GM20000 (cell line): Measurements from ENCODE around the gene ARHGAP24.

Experiments used
- DNase-seq: peaks from one replicate; pipeline ENCODE4 v3.0.0; 2012; ENCODE audit warnings: low spot score
- TF ChIP-seq, protein P1 (sequence below): IDR thresholded peaks from 2 replicates; pipeline ENCODE4 v1.5.1; 2012; ENCODE audit warnings: mild to moderate bottlenecking, control low read depth; ENCODE audit errors: extremely low read depth, missing control alignments

ARHGAP24 gene

GRCh38 chr4:85783483-85783882 lies 308.5 kb downstream of the ARHGAP24 start:
- no peak for DNase-seq

DNA sequence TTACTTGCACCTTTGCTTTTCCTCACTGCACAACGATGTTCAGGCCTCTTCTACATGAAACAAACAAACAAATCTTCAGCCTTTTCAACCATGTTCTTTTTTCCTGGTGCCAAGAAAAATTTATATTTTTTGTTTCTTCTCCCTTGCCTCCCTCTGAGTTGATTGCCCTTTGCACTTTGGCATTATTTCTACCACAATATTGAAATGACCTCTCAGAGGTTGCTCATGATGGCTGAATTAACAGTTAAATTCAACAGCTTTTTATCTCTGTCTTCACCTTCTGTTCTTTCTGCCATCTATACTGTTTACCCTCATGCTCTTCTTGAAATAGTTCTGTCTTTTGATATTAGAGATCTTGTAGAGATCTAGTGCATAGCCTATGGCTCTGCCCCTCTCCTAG lies 308.9 kb downstream of the ARHGAP24 start:
- no peak for DNase-seq
- TF ChIP-seq, protein P1, sequence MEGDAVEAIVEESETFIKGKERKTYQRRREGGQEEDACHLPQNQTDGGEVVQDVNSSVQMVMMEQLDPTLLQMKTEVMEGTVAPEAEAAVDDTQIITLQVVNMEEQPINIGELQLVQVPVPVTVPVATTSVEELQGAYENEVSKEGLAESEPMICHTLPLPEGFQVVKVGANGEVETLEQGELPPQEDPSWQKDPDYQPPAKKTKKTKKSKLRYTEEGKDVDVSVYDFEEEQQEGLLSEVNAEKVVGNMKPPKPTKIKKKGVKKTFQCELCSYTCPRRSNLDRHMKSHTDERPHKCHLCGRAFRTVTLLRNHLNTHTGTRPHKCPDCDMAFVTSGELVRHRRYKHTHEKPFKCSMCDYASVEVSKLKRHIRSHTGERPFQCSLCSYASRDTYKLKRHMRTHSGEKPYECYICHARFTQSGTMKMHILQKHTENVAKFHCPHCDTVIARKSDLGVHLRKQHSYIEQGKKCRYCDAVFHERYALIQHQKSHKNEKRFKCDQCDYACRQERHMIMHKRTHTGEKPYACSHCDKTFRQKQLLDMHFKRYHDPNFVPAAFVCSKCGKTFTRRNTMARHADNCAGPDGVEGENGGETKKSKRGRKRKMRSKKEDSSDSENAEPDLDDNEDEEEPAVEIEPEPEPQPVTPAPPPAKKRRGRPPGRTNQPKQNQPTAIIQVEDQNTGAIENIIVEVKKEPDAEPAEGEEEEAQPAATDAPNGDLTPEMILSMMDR = no peak

More at GRCh38 chr4:85783483-85783882, 308.5 kb downstream of the ARHGAP24 start:
- TF ChIP-seq, protein P1 = no peak

- no peak for DNase-seq
- TF ChIP-seq, protein P1 = no peak
Measured at GRCh38 chr4:85784348-85784747, 309.4 kb downstream of the ARHGAP24 start.

DNA sequence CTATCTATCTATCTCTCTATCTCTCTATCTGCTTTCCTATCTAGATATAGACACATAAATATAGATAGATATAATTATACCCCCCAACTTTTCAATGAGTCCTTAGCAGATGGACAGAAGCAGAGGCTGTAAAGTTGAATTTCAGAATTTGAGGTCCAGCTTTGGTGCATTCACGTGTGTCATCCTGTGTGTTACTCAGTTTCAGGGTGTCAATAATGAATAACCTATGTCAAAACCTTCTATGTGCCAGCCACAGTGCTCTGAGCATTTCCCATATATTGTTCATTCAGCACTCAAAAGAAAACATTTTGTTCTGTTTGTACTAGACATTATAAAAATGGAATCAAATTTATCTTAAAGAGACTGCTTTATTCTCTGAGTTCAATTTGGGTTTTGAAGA lies 310.0 kb downstream of the ARHGAP24 start:
- TF ChIP-seq, protein P1 = no peak
- no peak for DNase-seq

DNA sequence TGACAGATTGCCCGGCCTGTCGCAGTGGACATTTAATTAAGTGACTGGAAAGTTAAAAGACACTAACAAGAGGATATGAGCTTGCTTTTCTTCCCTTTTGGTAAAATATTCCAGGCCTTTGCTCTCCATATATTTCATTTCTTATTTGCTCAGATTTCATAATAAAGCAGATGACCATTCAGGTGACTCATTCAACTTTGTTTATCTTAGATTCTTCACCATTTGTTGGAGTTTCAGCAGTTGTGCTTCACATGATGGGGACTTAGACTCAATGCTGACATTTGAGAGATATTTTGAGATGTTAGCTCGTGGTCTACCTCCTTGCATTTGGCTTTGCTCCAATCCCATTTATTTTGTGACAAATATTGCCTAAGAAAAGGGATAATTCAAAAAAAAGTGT lies 312.2 kb downstream of the ARHGAP24 start:
- TF ChIP-seq, protein P1 = no peak
- no peak for DNase-seq

GRCh38 chr4:85788604-85789003 lies 313.7 kb downstream of the ARHGAP24 start:
- TF ChIP-seq, protein P1 = no peak
- DNase-seq = no peak

DNA sequence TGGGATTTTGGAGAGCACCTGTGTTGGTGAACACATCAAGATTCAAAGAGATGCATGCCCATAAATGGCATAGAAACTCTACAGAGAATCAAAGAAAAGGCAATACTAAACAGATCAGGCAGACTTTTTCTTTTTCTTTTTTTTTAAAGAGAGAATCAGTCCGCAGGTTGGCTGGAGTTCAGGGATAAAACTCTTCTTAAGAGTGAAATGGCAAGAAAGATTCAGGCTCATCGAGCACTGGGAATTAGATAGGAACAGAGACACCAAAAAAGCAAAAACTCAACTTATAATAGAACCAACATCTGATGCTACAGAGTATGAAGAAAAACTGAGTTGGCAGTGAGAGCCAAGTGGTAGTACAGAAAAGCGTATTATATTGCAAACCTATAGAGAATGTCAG lies 314.3 kb downstream of the ARHGAP24 start:
- TF ChIP-seq, protein P1 = no peak
- no peak for DNase-seq
